Naive thymus-derived CD4-positive, alpha-beta T cell (primary cell): ENCODE results near the gene ZNF322. TPM values are rescaled to one million over a fixed set of nuclear protein-coding genes. Genes with fewer than 3 reads are reported as not detected.

Source experiments
- ATAC-seq: fragments of 150-1000 bp; cut with Tn5 transposase; 2 replicates; pipeline ENCODE4 v1.10.0; 2021; ENCODE audit warnings: mild to moderate bottlenecking, moderate library complexity
- CTCF ChIA-PET: fragments of 350-600 bp; sonication (Branson Sonifier 250); formaldehyde crosslinking; loops from one replicate; lab custom pipeline; 2021; ENCODE audit warnings: antibody characterized with exemption; lab: Charles Lee
- POLR2A ChIA-PET: fragments of 350-600 bp; sonication (Branson Sonifier 250); formaldehyde crosslinking; loops from one replicate; lab custom pipeline; 2021; ENCODE audit warnings: antibody characterized with exemption, inconsistent platforms; lab: Charles Lee
- DNase-seq, 9 donors: peaks; one replicate each; pipeline versions ENCODE4 v3.0.0 to v3.0.0-alpha.2; 2020 to 2022; ENCODE audit warnings: mixed read lengths in 1 of 9
- H3K27ac ChIP-seq: one replicate; pipeline ENCODE4 v1.7.0; 2013; ENCODE audit warnings: mild to moderate bottlenecking, low read depth, low read length, moderate library complexity
- H3K27me3 ChIP-seq, 2 donors: one replicate each; pipeline ENCODE4 v1.7.0; 2013; ENCODE audit warnings: low read length in 2 of 2, mild to moderate bottlenecking in 2 of 2, moderate library complexity in 2 of 2; ENCODE audit not compliant: control insufficient read depth in 2 of 2, insufficient read depth in 2 of 2
- H3K36me3 ChIP-seq, 3 experiments: 1 replicate in 2 of 3; 2 replicates in 1 of 3; pipeline ENCODE4 v1.7.0; 2013; ENCODE audit warnings: low read length in 3 of 3, mild to moderate bottlenecking in 3 of 3, moderate library complexity in 1 of 3; ENCODE audit not compliant: insufficient read depth in 3 of 3, control insufficient read depth in 2 of 3
- H3K4me1 ChIP-seq, 2 donors: one replicate each; pipeline ENCODE4 v1.7.0; 2013; ENCODE audit warnings: low read length in 2 of 2, mild to moderate bottlenecking in 2 of 2, moderate library complexity in 1 of 2; ENCODE audit not compliant: control insufficient read depth in 2 of 2, insufficient read depth in 2 of 2
- H3K4me3 ChIP-seq: 2 replicates; pipeline ENCODE4 v1.7.0; 2013; ENCODE audit warnings: mild to moderate bottlenecking, low read length
- H3K9me3 ChIP-seq, 3 experiments: 1 replicate in 2 of 3; 2 replicates in 1 of 3; pipeline ENCODE4 v1.7.0; 2013; ENCODE audit warnings: low read length in 3 of 3; ENCODE audit not compliant: control insufficient read depth in 2 of 3
- H3K27ac Mint-ChIP-seq, 9 donors: one replicate each; pipeline ENCODE4 v1.8.0; 2020 to 2022; ENCODE audit warnings: mixed read lengths in 9 of 9, mild to moderate bottlenecking in 8 of 9, moderate library complexity in 5 of 9, inconsistent platforms in 2 of 9
- H3K27me3 Mint-ChIP-seq, 5 donors: one replicate each; pipeline ENCODE4 v1.8.0; 2021 to 2022; ENCODE audit warnings: mixed read lengths in 5 of 5, mild to moderate bottlenecking in 1 of 5
- H3K36me3 Mint-ChIP-seq, 5 donors: one replicate each; pipeline ENCODE4 v1.8.0; 2020 to 2022; ENCODE audit warnings: mixed read lengths in 5 of 5, mild to moderate bottlenecking in 3 of 5, inconsistent platforms in 1 of 5
- H3K4me1 Mint-ChIP-seq, 7 donors: one replicate each; pipeline ENCODE4 v1.8.0; 2020 to 2022; ENCODE audit warnings: mixed read lengths in 7 of 7, mild to moderate bottlenecking in 3 of 7, inconsistent platforms in 1 of 7
- H3K4me3 Mint-ChIP-seq, 10 donors: one replicate each; pipeline ENCODE4 v1.8.0; 2020 to 2022; ENCODE audit warnings: mild to moderate bottlenecking in 10 of 10, mixed read lengths in 10 of 10, moderate library complexity in 6 of 10, inconsistent platforms in 2 of 10
- H3K9me3 Mint-ChIP-seq, 11 donors: one replicate each; pipeline ENCODE4 v1.8.0; 2020 to 2022; ENCODE audit warnings: mixed read lengths in 11 of 11, mild to moderate bottlenecking in 4 of 11, inconsistent platforms in 1 of 11, moderate library complexity in 1 of 11
- intact Hi-C, 2 donors: fragments of 100-400 bp; cut with micrococcal nuclease; formaldehyde crosslinking; loops; one replicate each; pipeline ENCODE4 v1.15.1; 2023
- polyA plus RNA-seq, 2 donors: library from polyadenylated mRNA; unstranded; fragments of 300-500 nt; fragmentation: Illumina TruSeq; gene quantifications; one replicate each; pipeline ENCODE4 v1.2.3, GENCODE V29; 2021
- total RNA-seq, 6 experiments: library from RNA in 5 of 6; stranded (reverse) in 5 of 6; gene quantifications; 1 replicate in 5 of 6; 2 replicates in 1 of 6; pipeline ENCODE4 v1.2.3 and lab custom pipeline; 2021 to 2026

The ZNF322 gene
- total and polyA plus RNA-seq, 7 experiments from 2014 or later = 5.1 to 23.1 (median 8.1) TPM

DNA sequence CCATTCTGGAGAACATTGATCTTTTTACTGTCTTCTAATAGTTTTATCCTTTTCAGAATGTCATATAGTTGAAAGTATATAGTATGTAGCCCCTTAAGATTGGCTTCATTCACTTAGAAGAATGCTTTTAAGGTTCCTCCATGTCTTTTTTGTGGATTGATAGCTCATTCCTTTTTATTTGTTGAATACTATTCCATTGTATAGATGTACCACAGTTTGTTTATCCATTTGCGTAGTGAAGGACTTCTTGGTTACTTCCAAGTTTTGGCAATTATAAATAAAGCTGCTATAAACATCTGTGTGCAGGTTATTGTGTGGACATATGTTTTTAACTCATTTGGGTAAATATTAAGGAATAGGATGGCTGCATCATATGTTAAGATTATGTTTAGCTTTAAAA lies 35.0 kb downstream of the ZNF322 start:
- H3K4me1 Mint-ChIP-seq = no peaks in the 10 kb centered on the region

DNA sequence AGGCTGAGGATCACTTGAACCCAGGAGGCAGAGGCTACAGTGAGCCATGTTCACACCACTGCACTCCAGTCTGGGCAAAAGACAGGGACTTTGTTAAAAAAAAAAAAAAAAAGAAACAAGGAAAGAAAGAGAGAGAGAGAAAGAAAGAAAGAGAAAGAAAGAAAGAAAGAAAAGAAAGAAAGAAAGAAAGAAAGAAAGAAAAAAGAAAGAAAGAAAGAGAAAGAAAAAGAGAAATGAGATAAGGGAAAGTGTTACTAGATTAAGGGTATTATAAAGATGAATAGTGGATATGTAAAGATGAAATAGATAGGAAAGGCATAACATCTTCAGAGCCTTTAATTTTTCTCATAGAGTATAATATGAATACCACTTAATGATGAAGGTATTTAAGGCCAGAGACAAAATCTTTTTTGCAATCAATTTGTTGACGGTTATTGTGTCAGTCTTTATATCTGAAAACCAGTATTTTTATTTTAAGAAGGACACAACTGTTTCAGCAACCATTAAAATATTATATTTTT lies 36.1 kb downstream of the ZNF322 start:
- H3K4me1 Mint-ChIP-seq = no peaks in the 10 kb centered on the region
- Histone ChIP-seq H3K36me3 (no peaks in the 10 kb centered on the region), H3K4me1 (no peaks in the 10 kb centered on the region), H3K27ac (no peak overlapping the region), H3K27me3 (no peaks in the 10 kb centered on the region), H3K4me3 (no peak overlapping the region), H3K9me3 (no peaks in the 10 kb centered on the region)
- POLR2A ChIA-PET = no interaction called here
- ATAC-seq = no peak
- H3K27ac Mint-ChIP-seq = no peak overlapping the region
- H3K27me3 Mint-ChIP-seq = peaks cover 0 to 21% (median 14%) of the 10 kb centered on the region in 5 donors
- peaks cover 0 to 15% (median 3%) of the 10 kb centered on the region in 5 donors for H3K36me3 Mint-ChIP-seq
- intact Hi-C loops = no loop called here
- no peak overlapping the region for H3K4me3 Mint-ChIP-seq
- no peak for DNase-seq
- CTCF ChIA-PET = no interaction called here
- H3K9me3 Mint-ChIP-seq = peaks cover 0 to 24% (median 8%) of the 10 kb centered on the region in 11 donors

More for the DNA sequence above, 35.0 kb downstream of the ZNF322 start:
- Mint-ChIP-seq H3K9me3 (peaks cover 0 to 35% (median 12%) of the 10 kb centered on the region in 11 donors), H3K36me3 (peaks cover 0 to 23% (median 7%) of the 10 kb centered on the region in 5 donors), H3K27ac (no peak overlapping the region), H3K4me3 (no peak overlapping the region), H3K27me3 (peaks cover 0 to 18% (median 14%) of the 10 kb centered on the region in 5 donors)
- ChIA-PET CTCF (no interaction called here), POLR2A (no interaction called here)
- no peaks in the 10 kb centered on the region for H3K36me3 ChIP-seq
- DNase-seq (no peak), ATAC-seq (no peak)
- H3K4me1 ChIP-seq = no peaks in the 10 kb centered on the region
- no peak overlapping the region for H3K27ac ChIP-seq
- H3K27me3 ChIP-seq = no peaks in the 10 kb centered on the region
- intact Hi-C loops = no loop called here
- no peak overlapping the region for H3K4me3 ChIP-seq
- H3K9me3 ChIP-seq = no peaks in the 10 kb centered on the region

DNA sequence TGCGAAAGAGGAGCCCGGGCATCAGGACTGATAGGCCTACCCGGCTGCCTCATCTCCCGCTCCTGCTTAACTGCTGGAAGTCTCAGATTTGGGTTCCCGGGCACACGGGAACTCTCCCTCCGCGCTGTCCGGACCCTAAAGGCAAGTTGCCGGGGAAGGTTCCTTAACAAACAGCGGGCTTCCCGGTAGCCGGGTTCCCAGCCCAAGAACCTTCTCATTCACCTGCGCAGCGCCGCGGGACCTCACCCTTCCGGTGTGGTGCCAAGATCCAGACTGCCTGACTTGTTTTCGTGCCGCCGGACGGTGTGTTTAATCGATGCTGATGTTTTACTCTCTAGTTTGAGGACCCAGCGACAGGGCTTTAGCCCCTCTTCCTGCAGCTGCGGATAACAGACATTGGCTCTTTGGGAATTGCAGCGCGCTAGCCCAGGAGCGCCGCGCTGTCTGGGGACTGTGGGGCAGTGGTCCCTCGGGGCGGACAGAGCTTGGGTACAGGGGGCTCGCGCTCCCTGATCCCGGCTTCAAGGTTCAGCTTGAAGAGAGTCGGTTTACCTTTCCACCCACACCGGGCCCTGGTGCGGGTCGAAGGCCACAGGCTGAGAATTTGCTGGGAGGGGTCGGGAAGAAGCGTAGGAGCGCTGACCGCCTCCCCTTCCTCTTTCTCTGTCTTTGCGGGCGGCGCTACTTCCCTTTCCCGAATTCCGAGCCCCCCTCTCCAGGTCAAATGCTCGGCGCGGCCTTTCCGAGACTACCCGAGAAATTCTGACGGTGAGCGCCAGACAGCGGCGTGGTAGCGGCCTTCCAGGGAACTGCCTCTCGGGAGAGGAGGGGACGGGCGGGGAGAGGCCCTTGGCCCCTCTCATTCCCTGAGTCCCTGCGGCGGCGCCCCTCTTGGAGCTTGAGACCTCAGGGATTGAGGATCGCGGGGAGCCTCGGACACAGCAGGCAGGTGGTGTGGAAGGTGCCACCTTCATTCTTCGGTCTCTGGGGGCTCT lies 45.6 kb downstream of the ZNF322 start:
- Mint-ChIP-seq H3K4me3 (peak overlapping the region; percentile 75 to 93 (median 86)), H3K27me3 (peaks cover 10 to 57% (median 32%) of the 10 kb centered on the region in 5 donors), H3K27ac (peak overlapping the region in 4 of 9 donors; percentile 60 to 87 (median 72)), H3K9me3 (peaks cover 0 to 10% (median 0%) of the 10 kb centered on the region in 11 donors), H3K4me1 (peaks cover 10 to 30% (median 24%) of the 10 kb centered on the region in 7 donors), H3K36me3 (peaks cover 0 to 2% (median 0%) of the 10 kb centered on the region in 5 donors)
- Histone ChIP-seq H3K4me1 (peaks cover 0 to 15% of the 10 kb centered on the region in 2 donors), H3K36me3 (no peaks in the 10 kb centered on the region), H3K27ac (no peak overlapping the region), H3K4me3 (peak overlapping the region; percentile 67), H3K27me3 (peaks cover 7 to 10% of the 10 kb centered on the region in 2 donors), H3K9me3 (no peaks in the 10 kb centered on the region)
- CTCF ChIA-PET = interaction anchor here (1.8 kb wide), 1 partner anchor 466 kb away, joined by 5 read pairs; no protein-coding TSS in a partner anchor
- DNase-seq (peak in 4 of 9 donors; percentile 31 to 41 (median 34)), ATAC-seq (peak; percentile 37)
- intact Hi-C loops = no loop called here
- POLR2A ChIA-PET = interaction anchor here (0.6 to 1.0 kb wide), 2 partner anchors 36 to 511 kb away, joined by 3 to 4 read pairs; no protein-coding TSS in a partner anchor

DNA sequence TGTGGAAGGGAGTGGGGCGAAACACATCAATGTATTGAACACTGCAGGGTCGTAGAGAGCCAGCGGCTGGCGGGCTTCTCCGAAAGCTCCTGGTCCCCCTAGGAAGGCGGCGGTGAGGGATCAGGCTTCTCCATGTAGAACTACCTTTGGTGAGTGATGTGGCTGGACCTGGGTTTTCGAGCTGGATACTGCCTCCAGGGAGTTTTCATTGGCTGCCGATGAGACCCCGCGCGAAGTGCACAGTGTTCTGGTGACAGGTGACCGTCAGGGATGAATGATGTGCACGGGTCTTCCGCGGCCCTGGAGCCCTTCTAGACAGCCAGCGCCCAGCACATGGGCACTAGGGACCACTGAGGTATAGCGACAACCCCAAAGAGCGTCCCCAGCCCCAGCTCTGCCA lies 46.3 kb downstream of the ZNF322 start:
- DNase-seq = no peak
- peak overlapping the region in 3 of 9 donors; percentile 60 to 87 (median 71) for H3K27ac Mint-ChIP-seq

DNA sequence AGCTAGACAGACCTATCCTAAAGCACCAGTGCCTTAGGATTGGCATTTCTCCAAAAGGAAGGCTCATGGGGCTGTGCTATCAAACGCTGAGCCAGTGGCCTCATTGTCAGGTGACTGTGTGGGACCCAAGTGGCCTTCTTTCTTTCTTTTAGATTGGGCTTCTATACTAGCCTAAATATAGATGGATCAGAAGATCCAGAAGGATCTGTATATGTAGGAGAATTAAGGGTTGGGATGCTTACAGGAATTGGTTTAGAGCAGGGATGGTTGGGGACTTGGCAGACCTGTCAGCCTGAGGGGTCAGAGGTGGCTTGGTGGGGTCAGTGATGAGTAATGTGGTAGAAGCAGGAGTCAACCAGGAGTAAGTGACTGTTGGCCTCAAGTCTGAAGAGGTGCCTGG lies 47.9 kb downstream of the ZNF322 start:
- peak overlapping the region in 3 of 9 donors; percentile 28 to 57 (median 38) for H3K27ac Mint-ChIP-seq

More for the DNA sequence above, 46.3 kb downstream of the ZNF322 start:
- Histone ChIP-seq H3K27me3 (peaks cover 7 to 10% of the 10 kb centered on the region in 2 donors), H3K36me3 (no peaks in the 10 kb centered on the region), H3K9me3 (no peaks in the 10 kb centered on the region), H3K4me1 (peaks cover 0 to 15% of the 10 kb centered on the region in 2 donors), H3K27ac (no peak overlapping the region), H3K4me3 (peak overlapping the region; percentile 67)
- ChIA-PET CTCF (interaction anchor here (0.8 to 1.8 kb wide), 2 partner anchors 466 kb away, joined by 3 to 5 read pairs; no protein-coding TSS in a partner anchor), POLR2A (interaction anchor here (0.6 to 1.0 kb wide), 2 partner anchors 36 to 511 kb away, joined by 3 to 4 read pairs; no protein-coding TSS in a partner anchor)
- H3K9me3 Mint-ChIP-seq = peaks cover 0 to 10% (median 0%) of the 10 kb centered on the region in 11 donors
- no peak for ATAC-seq
- intact Hi-C loops = no loop called here
- H3K4me1 Mint-ChIP-seq = peaks cover 10 to 30% (median 24%) of the 10 kb centered on the region in 7 donors
- peaks cover 10 to 55% (median 32%) of the 10 kb centered on the region in 5 donors for H3K27me3 Mint-ChIP-seq
- peaks cover 0 to 2% (median 0%) of the 10 kb centered on the region in 5 donors for H3K36me3 Mint-ChIP-seq
- H3K4me3 Mint-ChIP-seq = peak overlapping the region in 9 of 10 donors; percentile 75 to 93 (median 87)

DNA sequence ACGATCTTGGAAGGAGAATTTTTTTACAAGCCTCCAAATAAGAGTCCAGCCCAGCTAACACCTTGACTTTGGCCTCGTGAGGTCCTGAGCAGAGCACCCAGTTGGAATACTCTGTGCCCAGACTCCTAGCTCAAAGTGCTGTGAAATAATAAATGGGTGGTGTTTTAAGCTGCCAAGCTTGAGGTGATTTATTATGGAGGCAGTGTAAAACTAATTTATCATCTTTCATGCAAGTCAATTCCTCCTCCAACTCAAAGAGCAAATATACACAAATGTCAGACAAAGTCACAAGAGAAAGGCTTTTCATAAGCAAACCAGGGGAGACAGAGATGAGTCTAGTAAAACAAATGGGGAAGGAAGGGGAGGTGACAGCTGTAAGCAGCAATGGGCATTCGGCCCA lies 50.1 kb downstream of the ZNF322 start:
- POLR2A ChIA-PET = no interaction called here

More for the DNA sequence above, 47.9 kb downstream of the ZNF322 start:
- CTCF ChIA-PET = no interaction called here
- Histone ChIP-seq H3K27ac (no peak overlapping the region), H3K4me1 (peaks cover 0 to 15% of the 10 kb centered on the region in 2 donors), H3K9me3 (no peaks in the 10 kb centered on the region), H3K27me3 (peaks cover 7 to 8% of the 10 kb centered on the region in 2 donors), H3K36me3 (no peaks in the 10 kb centered on the region), H3K4me3 (no peak overlapping the region)
- Mint-ChIP-seq H3K36me3 (peaks cover 0 to 2% (median 0%) of the 10 kb centered on the region in 5 donors), H3K4me3 (peak overlapping the region in 2 of 10 donors; percentile 8 to 50), H3K9me3 (peaks cover 0 to 9% (median 0%) of the 10 kb centered on the region in 11 donors), H3K4me1 (peaks cover 13 to 40% (median 32%) of the 10 kb centered on the region in 7 donors), H3K27me3 (peaks cover 8 to 55% (median 32%) of the 10 kb centered on the region in 5 donors)
- DNase-seq (no peak), ATAC-seq (no peak)
- POLR2A ChIA-PET = no interaction called here
- intact Hi-C loops = no loop called here

More for the DNA sequence above, 50.1 kb downstream of the ZNF322 start:
- H3K9me3 Mint-ChIP-seq = peaks cover 0 to 2% (median 0%) of the 10 kb centered on the region in 11 donors
- DNase-seq = no peak
- Histone ChIP-seq H3K27ac (no peak overlapping the region), H3K4me1 (peaks cover 0 to 12% of the 10 kb centered on the region in 2 donors), H3K9me3 (no peaks in the 10 kb centered on the region), H3K36me3 (no peaks in the 10 kb centered on the region), H3K27me3 (peaks cover 0 to under 1% of the 10 kb centered on the region in 2 donors), H3K4me3 (no peak overlapping the region)
- H3K4me1 Mint-ChIP-seq = peaks cover 13 to 33% (median 25%) of the 10 kb centered on the region in 7 donors
- H3K27me3 Mint-ChIP-seq = peaks cover 0 to 38% (median 14%) of the 10 kb centered on the region in 5 donors
- no peak overlapping the region for H3K4me3 Mint-ChIP-seq
- H3K36me3 Mint-ChIP-seq = no peaks in the 10 kb centered on the region
- H3K27ac Mint-ChIP-seq = peak overlapping the region in 1 of 9 donors; percentile 14
- intact Hi-C loops = loop anchor here (5.0 kb wide), 2 partner anchors 548 to 1288 kb away; no protein-coding TSS in a partner anchor
- CTCF ChIA-PET = no interaction called here
- no peak for ATAC-seq
